H9 (cell line): ENCODE measurements around the gene PRCC. TPM values are rescaled to one million over a fixed set of nuclear protein-coding genes. Genes with fewer than 3 reads are reported as not detected.

Experiments
- DNase-seq: peaks from one replicate; pipeline ENCODE4 v3.0.0-alpha.2; 2017
- H2AFZ ChIP-seq: one replicate; pipeline ENCODE4 v1.6.1; 2013; ENCODE audit warnings: mild to moderate bottlenecking, low read length, control low read depth, moderate library complexity
- H2AK5ac ChIP-seq: 2 replicates; pipeline ENCODE4 v1.6.1; 2013; ENCODE audit warnings: low read length, control low read depth, mixed read lengths; ENCODE audit not compliant: insufficient read length
- H2BK120ac ChIP-seq: one replicate; pipeline ENCODE4 v1.6.1; 2013; ENCODE audit warnings: low read depth, mild to moderate bottlenecking, low read length, control low read depth, inconsistent platforms; ENCODE audit not compliant: poor library complexity, severe bottlenecking
- H2BK12ac ChIP-seq: 2 replicates; pipeline ENCODE4 v1.6.1; 2013; ENCODE audit warnings: low read length, control low read depth, mixed read lengths, low read depth; ENCODE audit not compliant: insufficient read length
- H2BK15ac ChIP-seq: 2 replicates; pipeline ENCODE4 v1.6.1; 2013; ENCODE audit warnings: low read depth, low read length, control low read depth
- H2BK20ac ChIP-seq: one replicate; pipeline ENCODE4 v1.6.1; 2013; ENCODE audit warnings: low read depth, mild to moderate bottlenecking, low read length, control low read depth, inconsistent platforms; ENCODE audit not compliant: poor library complexity, severe bottlenecking
- H2BK5ac ChIP-seq: 2 replicates; pipeline ENCODE4 v1.6.1; 2013; ENCODE audit warnings: low read length, control low read depth, mixed read lengths; ENCODE audit not compliant: insufficient read length
- H3K14ac ChIP-seq: 2 replicates; pipeline ENCODE4 v1.6.1; 2013; ENCODE audit warnings: low read length, control low read depth; ENCODE audit not compliant: insufficient read depth
- H3K18ac ChIP-seq: 2 replicates; pipeline ENCODE4 v1.6.1; 2013; ENCODE audit warnings: low read depth, mild to moderate bottlenecking, mixed read lengths, low read length, control low read depth; ENCODE audit not compliant: insufficient read length
- H3K23ac ChIP-seq: 2 replicates; pipeline ENCODE4 v1.6.1; 2013; ENCODE audit warnings: low read length, control low read depth, mixed read lengths, low read depth; ENCODE audit not compliant: insufficient read length
- H3K23me2 ChIP-seq: 2 replicates; pipeline ENCODE4 v1.6.1; 2013; ENCODE audit warnings: low read depth, mild to moderate bottlenecking, mixed read lengths, low read length, control low read depth; ENCODE audit not compliant: insufficient read length, poor library complexity, severe bottlenecking
- H3K27ac ChIP-seq: 2 replicates; pipeline ENCODE4 v1.5.1; 2013; ENCODE audit warnings: low read length, control low read depth, mixed read lengths, low read depth; ENCODE audit not compliant: insufficient read length
- H3K27me3 ChIP-seq: 2 replicates; pipeline ENCODE4 v1.6.1; 2013; ENCODE audit warnings: low read length, control low read depth, inconsistent platforms; ENCODE audit not compliant: insufficient read depth
- H3K4ac ChIP-seq: 2 replicates; pipeline ENCODE4 v1.6.1; 2013; ENCODE audit warnings: low read depth, mild to moderate bottlenecking, control low read depth, inconsistent platforms, low read length, moderate library complexity
- H3K4me1 ChIP-seq: 2 replicates; pipeline ENCODE4 v1.6.1; 2013; ENCODE audit warnings: low read length, control low read depth, inconsistent platforms; ENCODE audit not compliant: insufficient read depth
- H3K4me2 ChIP-seq: 2 replicates; pipeline ENCODE4 v1.6.1; 2013; ENCODE audit warnings: low read length, control low read depth, mixed read lengths; ENCODE audit not compliant: insufficient read length, insufficient read depth
- H3K56ac ChIP-seq: 2 replicates; pipeline ENCODE4 v1.6.1; 2013; ENCODE audit warnings: low read depth, mild to moderate bottlenecking, mixed read lengths, low read length, control low read depth; ENCODE audit not compliant: insufficient read length
- H3K79me1 ChIP-seq: 2 replicates; pipeline ENCODE4 v1.6.1; 2013; ENCODE audit warnings: low read depth, mild to moderate bottlenecking, moderate library complexity, low read length, control low read depth, inconsistent platforms; ENCODE audit not compliant: insufficient read depth, poor library complexity, severe bottlenecking
- H3K79me2 ChIP-seq: 2 replicates; pipeline ENCODE4 v1.6.1; 2013; ENCODE audit warnings: low read length, control low read depth, inconsistent platforms; ENCODE audit not compliant: insufficient read depth
- H3K9ac ChIP-seq: 2 replicates; pipeline ENCODE4 v1.6.1; 2013; ENCODE audit warnings: low read length, control low read depth, mixed read lengths; ENCODE audit not compliant: insufficient read length; ENCODE audit errors: extremely low read depth
- H3K9me3 ChIP-seq: one replicate; pipeline ENCODE4 v1.6.1; 2013; ENCODE audit warnings: low read depth, low read length, inconsistent platforms; ENCODE audit not compliant: control insufficient read depth
- H3T11ph ChIP-seq: one replicate; pipeline ENCODE4 v1.6.1; 2013; ENCODE audit warnings: mild to moderate bottlenecking, low read length, control low read depth, inconsistent platforms
- H4K20me1 ChIP-seq: one replicate; pipeline ENCODE4 v1.6.1; 2013; ENCODE audit not compliant: control insufficient read depth, insufficient read length, insufficient read depth
- H4K5ac ChIP-seq: 2 replicates; pipeline ENCODE4 v1.6.1; 2013; ENCODE audit warnings: low read depth, mild to moderate bottlenecking, mixed read lengths, low read length, control low read depth; ENCODE audit not compliant: insufficient read length
- H4K8ac ChIP-seq: replicated peaks from 2 replicates; pipeline ENCODE4 v1.6.1; 2013; ENCODE audit warnings: low read length, control low read depth, mixed read lengths, low read depth; ENCODE audit not compliant: insufficient read length
- H4K91ac ChIP-seq: 2 replicates; pipeline ENCODE4 v1.6.1; 2013; ENCODE audit warnings: low read depth, mild to moderate bottlenecking, moderate library complexity, mixed read lengths, low read length, control low read depth; ENCODE audit not compliant: insufficient read length
- H3K27ac Mint-ChIP-seq, 3 experiments: 2 replicates in 2 of 3; 3 replicates in 1 of 3; pipeline ENCODE4 v1.8.0; 2020 to 2021; ENCODE audit warnings: mixed read lengths in 3 of 3, mild to moderate bottlenecking in 1 of 3, moderate library complexity in 1 of 3
- H3K27me3 Mint-ChIP-seq: 2 replicates; pipeline ENCODE4 v1.8.0; 2021; ENCODE audit warnings: low read depth, mild to moderate bottlenecking, moderate library complexity, mixed read lengths
- H3K36me3 Mint-ChIP-seq, 3 experiments: 2 replicates in 2 of 3; 3 replicates in 1 of 3; pipeline ENCODE4 v1.8.0; 2020 to 2021; ENCODE audit warnings: low read depth in 3 of 3, mixed read lengths in 3 of 3; ENCODE audit not compliant: insufficient read depth in 1 of 3
- H3K4me1 Mint-ChIP-seq, 2 experiments: 2 replicates each; pipeline ENCODE4 v1.8.0; 2020; ENCODE audit warnings: mixed read lengths in 2 of 2
- H3K4me3 Mint-ChIP-seq, 2 experiments: 2 replicates in 1 of 2; 3 replicates in 1 of 2; pipeline ENCODE4 v1.8.0; 2020 to 2021; ENCODE audit warnings: mild to moderate bottlenecking in 2 of 2, mixed read lengths in 2 of 2, moderate library complexity in 1 of 2
- H3K9me3 Mint-ChIP-seq, 2 experiments: 2 replicates in 1 of 2; 3 replicates in 1 of 2; pipeline ENCODE4 v1.8.0; 2020; ENCODE audit warnings: mild to moderate bottlenecking in 2 of 2, mixed read lengths in 2 of 2, moderate library complexity in 1 of 2
- WGBS: extraction: QIAGEN DNeasy Blood & Tissue Kit; methylation state at CpG from one replicate; pipeline ENCODE4 v1.1.7; 2013; ENCODE audit warnings: missing lambda C conversion rate, low lambda C conversion rate, mixed read lengths; ENCODE audit not compliant: insufficient read length; ENCODE audit errors: extremely low coverage; 5-methylcytosine and 5-hydroxymethylcytosine counted together
- total RNA-seq: library from RNA; stranded (reverse); gene quantifications from 2 replicates; pipeline ENCODE4 v1.2.1, GENCODE V29; 2021
- TF ChIP-seq, protein P1 (sequence below): fragments of 200-600 bp; sonication (generic); conservative IDR thresholded peaks from 3 replicates; pipeline ENCODE4 v1.8.0; 2021; ENCODE audit warnings: antibody characterized with exemption, mild to moderate bottlenecking

Gene PRCC
- total RNA-seq, 1 experiment from 2014 or later, result 129 TPM

DNA sequence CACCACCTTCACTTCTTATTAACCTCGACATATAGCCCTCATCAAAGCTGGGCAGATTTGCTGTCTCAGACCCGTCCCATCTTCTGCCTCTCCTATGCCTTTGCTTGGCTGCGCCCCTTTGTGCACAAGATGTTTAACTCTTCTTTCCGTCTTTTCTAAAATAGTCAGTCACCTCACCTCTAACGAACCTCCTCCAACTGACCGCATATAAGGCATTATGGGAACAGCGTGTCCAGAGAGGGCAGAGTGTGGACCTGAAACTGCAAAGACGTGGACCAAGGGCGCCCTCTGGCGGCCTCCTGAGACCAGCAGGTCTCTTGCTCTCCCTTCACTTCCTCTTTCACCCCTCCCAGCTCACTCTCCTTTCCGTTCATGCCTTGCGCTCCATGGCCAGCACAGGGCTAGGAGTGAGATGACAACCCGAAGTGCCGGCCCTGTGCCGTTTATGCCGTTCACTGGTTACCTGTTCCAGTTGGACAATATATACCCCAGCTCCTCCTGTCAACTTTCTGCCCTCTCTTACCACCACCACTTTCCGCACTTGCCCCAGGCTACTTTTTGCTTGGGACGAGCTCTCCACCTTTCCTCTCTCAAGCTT, 41.6 kb upstream of the PRCC start:
- Histone ChIP-seq H3K27me3 (no peaks in the 10 kb centered on the region), H3K4me1 (peaks cover 5% of the 10 kb centered on the region), H2BK15ac (no peak overlapping the region), H2AFZ (no peak overlapping the region), H3K23ac (no peak overlapping the region), H2BK120ac (no peak overlapping the region), H3K14ac (no peak overlapping the region), H2AK5ac (no peak overlapping the region), H3K27ac (no peak overlapping the region), H4K91ac (no peak overlapping the region), H4K8ac (no peak overlapping the region), H4K5ac (no peak overlapping the region), H2BK5ac (no peak overlapping the region), H3K4me2 (peak overlapping the region; percentile 57), H3K18ac (no peak overlapping the region), H3T11ph (no peak overlapping the region), H3K56ac (no peak overlapping the region), H3K9me3 (no peaks in the 10 kb centered on the region), H3K79me2 (peaks cover 27% of the 10 kb centered on the region; the same call in 1 of the 2 replicates), H3K9ac (no peak overlapping the region), H2BK12ac (no peak overlapping the region), H4K20me1 (peaks cover 3% of the 10 kb centered on the region), H3K4ac (no peak overlapping the region), H2BK20ac (no peak overlapping the region), H3K79me1 (peaks cover 21% of the 10 kb centered on the region), H3K23me2 (no peaks in the 10 kb centered on the region)
- no CpG with 5 or more reads among the region's 18 CpGs for WGBS
- no peaks in the 10 kb centered on the region for H3K9me3 Mint-ChIP-seq
- no peaks in the 10 kb centered on the region; the same call in 1 of the 2 replicates for H3K27me3 Mint-ChIP-seq
- peaks cover 24 to 34% (median 32%) of the 10 kb centered on the region in 3 experiments for H3K36me3 Mint-ChIP-seq
- TF ChIP-seq, protein P1, sequence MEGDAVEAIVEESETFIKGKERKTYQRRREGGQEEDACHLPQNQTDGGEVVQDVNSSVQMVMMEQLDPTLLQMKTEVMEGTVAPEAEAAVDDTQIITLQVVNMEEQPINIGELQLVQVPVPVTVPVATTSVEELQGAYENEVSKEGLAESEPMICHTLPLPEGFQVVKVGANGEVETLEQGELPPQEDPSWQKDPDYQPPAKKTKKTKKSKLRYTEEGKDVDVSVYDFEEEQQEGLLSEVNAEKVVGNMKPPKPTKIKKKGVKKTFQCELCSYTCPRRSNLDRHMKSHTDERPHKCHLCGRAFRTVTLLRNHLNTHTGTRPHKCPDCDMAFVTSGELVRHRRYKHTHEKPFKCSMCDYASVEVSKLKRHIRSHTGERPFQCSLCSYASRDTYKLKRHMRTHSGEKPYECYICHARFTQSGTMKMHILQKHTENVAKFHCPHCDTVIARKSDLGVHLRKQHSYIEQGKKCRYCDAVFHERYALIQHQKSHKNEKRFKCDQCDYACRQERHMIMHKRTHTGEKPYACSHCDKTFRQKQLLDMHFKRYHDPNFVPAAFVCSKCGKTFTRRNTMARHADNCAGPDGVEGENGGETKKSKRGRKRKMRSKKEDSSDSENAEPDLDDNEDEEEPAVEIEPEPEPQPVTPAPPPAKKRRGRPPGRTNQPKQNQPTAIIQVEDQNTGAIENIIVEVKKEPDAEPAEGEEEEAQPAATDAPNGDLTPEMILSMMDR, result peak; percentile 99
- H3K4me1 Mint-ChIP-seq, result peaks cover 10 to 14% of the 10 kb centered on the region in 2 experiments
- H3K4me3 Mint-ChIP-seq, result no peak overlapping the region
- no peak overlapping the region for H3K27ac Mint-ChIP-seq
- peak; percentile 90 for DNase-seq
